K562 treated with DMSO at 1 percent for 48 hours (cell line): Measurements from ENCODE around the gene RNF123. TPM values are rescaled to one million over a fixed set of nuclear protein-coding genes. Genes with fewer than 3 reads are reported as not detected.

ENCODE experiments used
- total RNA-seq: library from RNA; unstranded; fragments of 300-600 nt; gene quantifications from 2 replicates; pipeline ENCODE4 v1.2.3, GENCODE V29; 2022; ENCODE audit warnings: low replicate concordance; ENCODE audit errors: extremely low read depth

Gene RNF123
- not detected in 2 replicates for total RNA-seq

DNA sequence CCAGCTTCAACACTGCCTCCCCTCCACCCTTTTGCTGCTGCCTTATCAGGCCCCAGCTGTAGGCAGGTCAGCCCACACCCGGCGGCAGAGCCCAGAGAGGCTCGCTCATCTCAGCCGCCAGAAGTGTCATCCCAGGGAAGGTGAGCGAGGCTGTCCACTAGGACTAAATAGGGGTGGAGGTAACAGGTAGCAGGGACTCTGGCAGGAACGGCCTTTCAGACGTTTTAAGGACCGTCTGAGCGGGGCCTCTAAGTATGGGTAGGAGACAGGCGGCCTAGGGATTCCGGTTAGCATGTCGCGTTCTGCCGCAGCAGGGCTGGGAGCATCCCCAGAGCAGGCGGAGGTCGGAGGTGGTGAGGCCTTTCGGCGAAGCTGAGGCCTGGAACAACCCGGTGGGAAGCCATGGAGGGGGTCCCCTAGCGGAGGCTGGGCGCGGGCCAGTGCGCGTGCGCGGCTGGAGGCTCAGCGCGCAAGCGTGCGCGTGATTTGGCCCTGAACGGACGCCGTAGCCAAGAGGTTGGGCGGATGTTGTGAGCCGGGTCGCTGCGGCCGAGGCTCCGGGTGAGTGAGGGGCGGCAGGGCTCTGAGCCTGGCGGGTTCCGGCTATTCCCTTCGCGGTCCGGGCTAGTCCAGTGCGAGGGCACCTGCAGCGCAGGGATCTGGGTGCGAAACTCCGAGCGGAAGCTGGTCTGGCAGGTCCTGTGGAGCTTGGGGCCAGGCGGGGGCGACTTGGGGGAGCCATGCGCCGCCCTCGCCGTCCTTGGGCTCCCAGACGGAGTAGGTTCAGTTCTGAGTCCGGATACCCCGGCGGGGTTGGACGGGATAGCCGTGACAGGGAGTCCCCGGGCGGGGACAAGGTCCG is at the start of gene RNF123, which contains the start of gene MST1:
Gene RNF123 (plus strand): TSS at position 512 of the 862 bp plus-strand sequence. CDS start 1,609 bp downstream, outside the sequence.
Gene MST1 (minus strand): TSS at position 429 of the 862 bp plus-strand sequence. CDS start 783 bp downstream, outside the sequence.

DNA sequence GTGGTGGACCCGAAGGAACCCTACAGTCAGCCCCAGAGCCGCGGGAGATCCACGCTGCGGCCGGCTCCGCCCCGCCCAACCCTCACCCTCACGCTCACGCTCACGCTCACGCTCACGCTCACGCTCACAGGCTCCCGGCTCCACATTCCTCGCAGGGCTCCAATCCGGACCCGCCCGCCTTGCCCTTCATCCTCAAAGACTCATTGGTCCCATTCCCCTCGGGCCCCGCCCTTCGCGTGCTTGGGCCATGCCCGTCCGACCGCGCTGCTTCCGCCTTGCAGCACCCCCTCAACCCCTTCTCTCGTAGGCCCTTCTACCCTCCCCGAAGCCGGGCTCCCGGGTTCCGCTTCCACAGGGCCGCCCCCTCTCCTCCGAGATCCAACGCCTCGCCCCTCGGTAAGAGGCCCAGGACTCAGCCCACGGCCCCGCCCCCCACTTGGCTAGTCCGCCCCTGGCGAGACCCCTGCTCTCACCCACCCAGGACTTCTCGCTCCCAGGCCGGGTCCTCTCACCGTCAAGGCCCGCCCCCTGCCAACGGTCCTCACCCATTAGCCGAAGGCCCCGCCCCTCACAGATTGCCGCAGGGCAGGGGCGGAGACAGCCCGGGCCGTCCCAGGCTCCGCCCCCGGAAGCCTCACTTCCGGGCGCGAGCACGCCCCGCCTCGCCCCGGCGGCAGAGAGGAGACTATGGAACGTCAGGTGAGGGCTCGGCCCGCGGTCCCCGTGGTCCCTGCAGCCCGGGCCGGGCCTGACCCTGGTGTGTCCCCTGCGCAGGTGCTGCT is 15.5 kb upstream of the RNF123 start, which contains the start of gene APEH:
Gene APEH (plus strand): TSS at position 637 of the 782 bp plus-strand sequence. CDS start 51 bp downstream, at position 688.

DNA sequence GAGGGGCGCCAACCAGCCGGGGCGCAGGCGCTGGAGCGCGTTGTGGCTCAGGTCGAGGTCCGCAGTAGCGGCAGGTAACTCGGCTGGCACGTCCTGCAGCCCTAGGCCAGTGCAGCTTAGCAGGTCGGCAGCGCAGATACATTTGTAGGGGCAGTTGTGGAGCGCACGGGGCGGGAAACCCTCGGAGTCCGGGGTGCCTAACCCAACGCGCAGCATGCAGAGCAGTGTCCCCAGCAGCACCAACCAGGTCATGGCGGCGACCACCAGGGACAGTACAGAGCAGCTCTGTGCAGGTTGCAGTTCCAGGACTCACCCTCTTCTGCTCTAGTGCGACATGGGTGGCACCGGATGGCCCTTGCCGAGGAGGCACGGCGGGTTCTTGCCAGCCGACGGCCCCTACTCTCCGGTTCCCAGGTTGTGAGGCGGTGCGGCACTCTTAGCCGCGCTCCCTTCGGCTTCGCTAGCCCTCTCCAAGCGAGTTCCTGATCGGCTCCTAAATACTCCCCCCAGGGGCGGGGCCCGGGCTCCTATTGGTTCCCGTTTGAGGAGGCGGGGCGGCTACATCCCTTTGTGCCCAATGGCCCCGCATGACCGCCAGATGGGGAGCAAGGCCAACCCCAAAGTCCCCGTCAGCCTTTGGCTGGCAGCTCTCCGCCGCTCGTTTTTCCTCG is 30.0 kb downstream of the RNF123 start, which contains the start of gene AMIGO3:
Gene AMIGO3 (minus strand): TSS at position 471 of the 671 bp plus-strand sequence. CDS start 219 bp downstream, at position 252.

DNA sequence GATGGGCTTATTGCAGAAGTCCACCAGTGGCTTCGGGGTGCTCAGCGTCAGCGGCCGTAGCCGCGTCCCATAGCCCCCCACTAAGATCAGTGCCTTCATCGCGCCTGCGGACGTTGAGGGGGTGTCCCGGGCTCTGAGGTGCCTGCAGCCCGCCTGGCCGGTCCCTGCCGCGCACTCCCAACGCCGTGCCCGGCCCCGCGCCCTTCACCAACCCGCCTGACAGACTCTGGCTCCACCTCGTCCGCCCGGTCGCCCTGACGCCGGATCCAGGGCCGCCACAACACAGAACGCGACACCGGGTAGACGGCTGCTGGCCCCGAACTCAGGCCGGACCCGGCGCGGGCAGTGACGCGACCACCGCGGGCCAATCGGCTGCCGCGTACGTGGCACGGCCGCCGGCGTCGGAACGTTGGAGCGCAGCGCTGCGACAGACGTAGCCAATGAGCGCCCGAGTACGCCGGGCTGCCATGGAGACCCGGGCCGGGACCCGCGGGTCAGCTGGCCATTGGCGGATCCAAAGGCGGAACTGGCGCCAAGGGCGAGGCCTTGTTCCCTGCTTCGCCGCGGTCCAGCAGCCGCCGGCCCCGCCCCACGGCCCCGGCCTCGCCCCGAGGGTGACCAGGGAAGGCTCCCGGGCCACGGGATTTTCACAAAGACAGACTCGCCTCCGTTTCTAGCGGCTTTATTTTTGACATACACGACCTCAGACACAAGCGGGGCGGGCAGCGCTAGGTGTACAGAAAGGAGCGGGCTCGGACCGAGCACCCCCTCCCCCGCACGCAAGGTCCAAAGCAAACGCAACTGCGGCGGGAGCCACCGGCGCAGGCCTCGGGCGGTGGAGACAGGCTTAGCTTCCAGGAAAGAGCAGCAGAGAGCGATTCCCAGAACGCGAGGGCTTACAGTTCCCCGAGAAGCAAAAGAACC is 34.5 kb downstream of the RNF123 start, which contains the start of gene GMPPB:
Gene GMPPB (minus strand): TSS at position 324 of the 924 bp plus-strand sequence. CDS start 225 bp downstream, at position 99.

Other genes with a start within 250 kb of the RNF123 start
- not detected in 2 replicates for gene DAG1, start 219.3 kb upstream of the RNF123 start, total RNA-seq
- gene BSN, start 135.1 kb upstream of the RNF123 start, total RNA-seq, result not detected in 2 replicates
- not detected in 2 replicates for gene APEH, start 15.2 kb upstream of the RNF123 start, total RNA-seq
- gene MST1, start 83 bp upstream of the RNF123 start, total RNA-seq, result not detected in 2 replicates
- not detected in 2 replicates for gene AMIGO3, start 30.1 kb downstream of the RNF123 start, total RNA-seq
- gene GMPPB, start 34.4 kb downstream of the RNF123 start, total RNA-seq, result not detected in 2 replicates
- gene IP6K1, start 97.0 kb downstream of the RNF123 start, total RNA-seq, result not detected in 2 replicates
- gene CDHR4, start 110.3 kb downstream of the RNF123 start, total RNA-seq, result not detected in 2 replicates
- not detected in 2 replicates for gene INKA1, start 113.7 kb downstream of the RNF123 start, total RNA-seq
- gene UBA7, start 124.4 kb downstream of the RNF123 start, total RNA-seq, result not detected in 2 replicates
- not detected in 2 replicates for gene TRAIP, start 167.0 kb downstream of the RNF123 start, total RNA-seq
- not detected in 2 replicates for gene CAMKV, start 180.3 kb downstream of the RNF123 start, total RNA-seq
- not detected in 2 replicates for gene MST1R, start 214.3 kb downstream of the RNF123 start, total RNA-seq
- gene MON1A, start 240.3 kb downstream of the RNF123 start, total RNA-seq, result not detected in 2 replicates